Left renal pelvis (tissue), 4 donors: Measurements from ENCODE around the gene NARS2. TPM values are rescaled to one million over a fixed set of nuclear protein-coding genes. Genes with fewer than 3 reads are reported as not detected.
"Not testable (repeated sequence)": the region's sequence is repeated elsewhere in the genome, so short reads cannot be mapped to it uniquely, and the experiment has no call there.

ENCODE experiments used
- DNase-seq, 4 donors: peaks; one replicate each; pipeline ENCODE4 v3.0.0-alpha.2; 2013; ENCODE audit warnings: low read depth in 4 of 4, low spot score in 3 of 4
- polyA plus RNA-seq, 4 donors: library from polyadenylated mRNA; unstranded; fragments of 120-200 nt; gene quantifications; one replicate each; pipeline ENCODE4 v1.2.1, GENCODE V29; 2013; ENCODE audit not compliant: insufficient read length in 4 of 4

Gene NARS2
- polyA plus RNA-seq, 4 donors, result 28.6 to 56.7 (median 41.5) TPM

- no peak for DNase-seq
Observed at GRCh38 chr11:78499971-78500370, 74.7 kb downstream of the NARS2 start.

DNA sequence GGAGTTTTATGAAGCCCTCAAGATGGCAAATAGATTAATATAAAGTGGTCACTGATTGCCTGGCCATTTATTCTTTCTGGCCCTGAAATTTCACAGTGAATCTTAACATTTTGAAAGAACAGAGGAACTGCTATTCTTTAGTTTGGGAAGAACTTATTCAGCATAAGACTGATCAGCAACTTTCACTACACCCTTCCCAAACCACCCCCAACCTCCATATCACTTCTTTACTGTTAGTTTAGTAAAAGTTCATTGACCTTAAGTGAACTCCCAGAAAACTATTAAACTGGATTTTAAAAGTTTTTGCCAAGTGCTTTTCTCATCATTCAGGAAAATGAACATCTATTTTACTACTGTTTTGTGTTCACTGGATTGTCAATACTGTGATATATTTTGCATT, 77.4 kb downstream of the NARS2 start:
- DNase-seq, result no peak

DNA sequence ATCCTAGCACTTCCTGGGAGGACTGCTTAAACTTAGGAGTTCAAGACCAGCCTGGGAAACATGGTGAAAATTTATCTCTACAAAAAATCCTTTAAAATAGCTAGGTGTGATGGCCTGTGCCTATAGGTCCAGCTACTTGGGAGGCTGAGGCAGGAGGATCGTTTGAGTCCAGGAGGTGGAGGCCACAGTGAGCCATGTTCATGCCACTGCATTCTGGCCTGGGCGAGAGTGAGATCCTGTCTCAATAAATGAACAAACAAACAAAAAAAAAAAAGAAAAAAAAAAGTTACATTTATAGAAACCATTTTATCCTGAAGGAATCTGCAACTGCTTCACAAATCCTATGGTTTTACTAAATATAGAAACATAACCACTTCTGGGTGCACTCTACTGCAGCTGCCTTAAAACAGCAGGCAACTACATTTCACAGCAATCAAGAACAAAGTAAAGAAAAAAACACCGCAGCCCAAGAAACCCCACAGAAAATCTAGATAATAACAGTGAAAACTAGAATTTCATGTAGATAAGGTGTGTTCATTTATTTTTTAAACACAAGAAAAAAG, 81.2 kb downstream of the NARS2 start:
- DNase-seq, result no peak

DNA sequence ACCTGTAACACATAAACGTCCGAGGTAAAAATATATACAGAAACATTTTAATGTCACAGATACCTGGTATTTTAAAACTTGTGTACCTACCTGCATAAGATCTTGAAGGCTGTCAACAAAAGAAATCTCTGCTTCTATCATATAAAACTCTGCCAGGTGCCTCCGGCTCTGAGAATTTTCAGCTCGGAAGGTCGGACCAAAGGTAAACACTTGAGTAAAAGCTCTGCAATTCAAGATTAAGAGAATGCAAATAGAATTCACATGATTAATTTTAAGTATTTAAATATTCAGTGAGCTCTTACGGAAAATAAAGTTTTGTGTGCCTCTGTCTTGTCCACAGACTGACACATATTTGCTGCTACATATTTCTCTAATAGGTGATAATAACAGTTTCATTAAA, 81.7 kb downstream of the NARS2 start:
- no peak for DNase-seq

GRCh38 chr11:78489184-78489583, 85.5 kb downstream of the NARS2 start:
- DNase-seq, result no peak

DNA sequence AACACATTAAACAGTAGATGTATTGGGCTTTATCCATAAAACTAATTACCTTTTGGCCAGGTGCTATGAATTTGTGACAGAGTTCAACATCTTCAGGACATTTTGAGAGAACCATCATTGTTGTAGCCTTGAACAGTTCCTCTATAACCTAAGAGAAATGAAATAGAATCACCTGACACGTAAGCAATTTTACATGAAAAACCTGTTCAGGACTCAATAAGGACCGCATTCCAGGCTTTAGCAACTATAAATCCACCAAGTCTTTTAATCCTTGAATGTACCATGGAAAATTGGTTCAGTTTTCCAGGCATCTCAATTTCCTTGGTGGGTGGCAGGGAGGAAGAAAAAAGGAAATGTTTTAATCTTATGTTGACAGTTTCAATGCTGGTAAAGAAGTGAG, 96.1 kb downstream of the NARS2 start:
- no peak for DNase-seq

DNA sequence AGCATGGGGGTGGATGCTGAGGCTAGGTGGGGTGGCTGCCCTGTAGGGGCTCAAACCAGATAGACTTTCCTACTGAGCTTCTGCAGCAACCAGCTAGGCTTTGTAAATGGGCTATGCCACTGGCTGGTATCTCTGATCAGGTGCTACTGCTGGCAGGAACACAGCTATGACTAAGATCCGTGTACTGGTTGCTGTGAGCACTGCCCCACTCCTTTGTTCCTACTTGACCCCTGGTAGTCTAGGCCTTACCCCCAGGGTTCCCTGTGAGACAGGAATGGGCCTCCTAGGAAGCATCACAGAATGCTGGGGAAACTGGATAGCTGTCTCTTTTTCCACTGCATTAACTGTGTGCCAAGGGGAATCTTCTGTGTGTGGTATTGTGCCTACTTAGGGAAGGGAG, 98.6 kb downstream of the NARS2 start:
- DNase-seq, result no peak

GRCh38 chr11:78474451-78474850, 100.2 kb downstream of the NARS2 start:
- DNase-seq, result no peak

GRCh38 chr11:78472905-78473304, 101.8 kb downstream of the NARS2 start:
- DNase-seq, result no peak

- DNase-seq, result no peak
Observed at GRCh38 chr11:78472382-78472781, 102.3 kb downstream of the NARS2 start.

DNA sequence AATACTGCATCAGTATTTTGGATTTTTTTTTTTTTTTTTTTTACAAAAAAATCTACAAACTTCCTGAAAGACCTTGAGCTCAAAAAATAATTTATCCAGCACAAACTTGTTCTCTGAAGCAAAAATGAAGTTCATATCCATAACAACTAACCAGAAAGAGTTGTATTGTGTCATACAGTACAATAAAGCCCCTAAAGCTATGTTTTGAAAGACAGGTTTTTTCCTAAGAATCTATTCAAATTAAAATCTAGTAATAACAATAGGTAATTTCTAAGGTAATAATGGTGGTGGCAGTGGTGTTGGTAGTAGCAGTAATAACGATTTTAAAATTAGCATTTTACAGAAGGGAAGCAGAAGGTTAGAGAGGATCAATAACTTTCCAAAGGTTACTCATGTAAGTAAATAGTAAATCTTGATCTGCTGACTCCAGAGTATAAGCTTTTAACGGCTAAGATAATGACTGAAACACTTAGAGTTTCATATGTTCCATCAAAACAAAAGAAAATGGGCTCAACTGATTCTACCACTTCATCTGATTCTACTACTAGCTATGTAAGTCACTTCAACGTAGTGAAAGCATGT, 103.7 kb downstream of the NARS2 start:
- no peak for DNase-seq

- no peak for DNase-seq
Observed at GRCh38 chr11:78469896-78470295, 104.8 kb downstream of the NARS2 start.

DNA sequence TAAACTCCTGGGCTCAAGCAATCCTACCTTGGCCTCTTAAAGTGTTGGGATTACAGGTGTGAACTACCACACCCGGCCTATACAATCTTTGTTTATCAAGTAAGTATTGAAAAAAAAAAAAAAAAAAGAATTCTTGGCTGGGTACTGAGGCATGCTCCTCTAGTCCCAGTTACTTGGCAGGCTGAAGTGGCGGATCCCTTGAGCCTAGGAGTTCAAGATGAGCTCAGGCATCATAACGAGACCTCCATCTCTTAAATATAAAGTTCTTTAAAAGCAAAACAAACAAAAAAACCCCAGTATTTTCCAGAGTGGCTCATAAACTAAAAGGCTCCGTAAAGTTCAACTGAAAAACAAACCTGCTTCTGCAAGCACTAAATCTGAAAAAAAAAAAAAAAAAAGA, 106.7 kb downstream of the NARS2 start:
- no peak for DNase-seq

GRCh38 chr11:78467370-78467769, 107.3 kb downstream of the NARS2 start:
- DNase-seq, result no peak

DNA sequence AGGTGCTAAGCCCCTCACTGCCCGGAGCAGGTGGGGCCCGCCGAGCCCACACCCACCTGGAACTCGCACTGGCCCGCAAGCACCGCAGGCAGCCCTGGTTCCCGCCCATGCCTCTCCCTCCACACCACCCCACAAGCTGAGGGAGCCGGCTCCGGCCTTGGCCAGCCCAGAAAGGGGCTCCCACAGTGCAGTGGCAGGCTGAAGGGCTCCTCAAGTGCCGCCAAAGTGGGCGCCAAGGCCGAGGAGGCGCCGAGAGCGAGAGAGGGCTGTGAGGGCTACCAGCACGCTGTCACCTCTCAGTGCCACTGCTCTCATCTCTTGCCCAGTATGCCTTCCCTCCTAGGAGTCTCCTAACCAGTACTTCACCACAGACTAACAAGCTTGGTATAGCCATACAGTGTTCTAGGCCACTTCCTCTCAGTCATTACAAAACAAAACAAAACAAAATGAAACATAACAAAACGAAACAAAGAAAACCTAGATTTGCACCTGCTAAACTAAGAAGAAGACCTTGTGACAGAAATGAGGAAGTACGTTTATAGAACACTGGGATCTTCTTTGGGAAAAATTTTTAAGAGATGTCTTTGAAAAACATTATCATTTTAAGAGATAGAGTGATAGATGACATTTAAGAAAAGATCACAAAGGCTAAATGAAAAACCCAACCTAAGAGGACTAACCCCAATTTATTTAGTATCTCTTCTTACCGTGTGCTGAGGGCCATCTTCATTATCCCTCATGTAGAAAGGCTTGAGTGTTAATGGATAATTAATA, 109.3 kb downstream of the NARS2 start:
- DNase-seq, result no peak

DNA sequence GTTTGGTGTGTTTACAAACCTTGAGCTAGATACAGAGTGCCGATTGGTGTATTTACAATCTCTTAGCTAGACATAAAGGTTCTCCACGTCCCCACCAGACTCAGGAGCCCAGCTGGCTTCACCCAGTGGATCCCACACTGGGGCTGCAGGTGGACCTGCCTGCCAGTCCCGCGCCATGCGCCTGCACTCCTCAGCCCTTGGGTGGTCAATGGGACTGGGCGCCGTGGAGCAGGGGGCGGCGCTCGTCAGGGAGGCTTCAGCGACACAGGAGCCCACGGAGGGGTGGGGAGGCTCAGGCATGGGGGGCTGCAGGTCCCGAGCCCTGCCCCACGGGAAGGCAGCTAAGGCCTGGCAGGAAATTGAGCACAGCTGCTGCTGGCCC, 109.9 kb downstream of the NARS2 start:
- DNase-seq, result not testable (repeated sequence)

- no peak for DNase-seq
Observed at GRCh38 chr11:78460471-78460870, 114.2 kb downstream of the NARS2 start.

- DNase-seq, result no peak
Observed at GRCh38 chr11:78459738-78460137, 114.9 kb downstream of the NARS2 start.

- no peak for DNase-seq
Observed at GRCh38 chr11:78457448-78457847, 117.2 kb downstream of the NARS2 start.

- DNase-seq, result no peak
Observed at GRCh38 chr11:78453140-78453935, 121.3 kb downstream of the NARS2 start.

DNA sequence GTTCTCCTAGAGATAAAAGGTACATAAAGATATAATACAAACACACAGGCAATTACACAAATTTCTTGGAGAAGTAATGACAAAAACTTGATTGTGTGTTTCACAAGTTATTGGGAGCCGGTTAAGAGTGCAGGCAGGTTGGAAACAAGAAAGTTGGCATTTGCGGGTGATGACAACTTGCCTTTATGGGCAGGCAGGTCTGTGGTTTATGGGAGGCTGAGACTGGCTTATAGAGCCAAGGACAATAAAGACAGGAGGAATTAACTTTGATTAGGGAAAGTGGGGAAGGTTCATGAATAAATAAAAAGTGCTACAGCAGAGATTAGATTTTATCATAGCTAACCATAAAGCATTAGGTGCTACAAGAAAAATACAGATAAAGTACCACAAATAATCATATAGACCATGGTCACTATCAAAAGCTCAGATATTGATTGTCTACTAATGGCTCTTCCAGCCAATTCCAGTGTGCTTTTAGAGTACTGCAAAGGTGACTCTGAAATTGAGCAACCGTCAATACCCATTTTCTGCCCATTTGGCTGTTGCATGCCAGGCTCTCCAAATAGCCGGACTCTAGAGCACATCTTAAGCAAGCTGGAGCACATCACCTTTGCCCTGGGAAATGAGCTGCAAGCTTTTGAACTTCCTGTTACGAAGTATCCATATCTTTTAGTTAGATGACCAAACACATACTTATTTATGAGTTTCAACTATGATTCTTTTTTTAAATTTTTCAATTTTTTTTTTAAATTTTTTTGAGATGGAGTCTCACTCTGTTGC, 123.1 kb downstream of the NARS2 start:
- no peak for DNase-seq
